HG02642 (cell line): ENCODE measurements around the gene PAWR.
"Not testable (repeated sequence)": the region's sequence is repeated elsewhere in the genome, so short reads cannot be mapped to it uniquely, and the experiment has no call there.

Source experiments
- ATAC-seq: cut with Tn5 transposase; IDR thresholded peaks from one replicate; pipeline ENCODE4 v1.9.1; 2021; ENCODE audit warnings: mild to moderate bottlenecking; ENCODE audit not compliant: unreplicated experiment, poor library complexity

Gene PAWR

DNA sequence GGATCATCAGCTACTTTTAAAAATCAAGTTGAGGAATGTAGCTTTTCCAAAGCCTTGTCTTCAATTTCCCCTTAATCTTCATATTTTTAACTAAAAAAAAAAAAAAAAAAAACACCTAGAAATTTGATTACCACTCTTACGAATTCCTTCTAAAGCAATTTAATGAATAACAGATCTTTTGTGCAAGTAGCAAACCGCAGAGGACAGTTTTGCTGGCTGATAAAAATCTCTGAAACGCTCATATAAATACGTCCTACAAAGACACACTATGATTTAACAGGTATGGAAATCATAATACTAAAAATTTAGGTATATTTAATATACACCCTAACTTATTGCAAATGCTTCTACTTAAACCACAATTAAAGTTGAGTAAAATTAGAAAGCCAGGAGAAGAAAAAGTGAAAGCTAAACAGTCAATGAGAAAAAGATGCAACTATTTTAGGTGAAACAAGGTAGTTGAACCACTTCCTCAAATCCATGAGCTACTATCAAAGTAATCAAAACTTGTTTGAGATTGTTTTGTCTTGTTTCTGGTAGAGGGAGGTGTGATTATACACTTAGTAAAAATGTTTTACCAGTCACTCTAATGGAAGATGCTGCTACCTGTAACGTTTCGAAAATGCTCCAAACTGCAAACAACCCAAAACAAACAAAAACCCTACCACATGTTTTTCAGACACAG, 2.2 kb downstream of the PAWR start:
- no peak for ATAC-seq

DNA sequence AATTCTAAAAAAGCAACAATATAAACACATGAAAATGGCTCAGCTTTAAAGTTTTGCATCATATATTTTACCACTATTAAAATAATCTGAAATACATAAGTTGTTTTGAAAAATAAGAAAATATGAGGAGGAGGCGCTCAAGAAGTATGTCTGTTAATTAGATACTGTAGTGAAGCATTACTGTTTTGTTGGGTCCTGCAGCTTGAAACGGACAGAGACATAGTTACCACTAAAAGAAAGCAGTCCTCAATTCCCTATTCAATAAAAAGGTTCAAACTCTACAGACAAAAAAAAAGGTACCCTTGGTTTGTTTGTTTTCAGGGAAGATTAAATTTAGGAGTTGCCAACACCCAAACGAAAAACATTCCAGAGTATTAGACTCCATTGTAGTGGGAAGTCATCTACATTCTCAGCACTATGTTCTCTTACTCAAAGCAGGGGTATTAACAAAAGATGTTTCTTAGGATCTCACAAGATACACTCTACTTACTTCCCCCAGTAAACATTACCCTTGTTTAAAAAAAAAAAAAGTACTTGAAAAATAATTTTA, 3.0 kb downstream of the PAWR start:
- ATAC-seq, result no peak

DNA sequence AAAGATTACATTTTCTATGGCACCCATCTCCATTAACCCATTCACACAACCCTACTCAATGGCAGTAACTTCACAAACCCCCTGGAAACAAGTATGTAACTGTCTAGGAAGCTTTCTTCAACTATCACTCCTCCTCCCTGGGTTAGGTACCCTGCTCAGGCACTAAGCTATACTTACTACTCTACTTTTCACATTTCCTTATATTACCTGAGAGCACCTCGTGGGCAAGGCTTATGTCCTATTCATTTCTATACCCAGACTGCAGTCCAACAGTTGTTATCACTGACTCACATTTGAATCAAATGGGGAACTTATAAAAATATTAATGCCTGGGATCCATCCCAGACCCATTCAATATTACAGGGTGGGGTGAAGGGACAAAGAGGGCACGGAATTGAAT, 4.6 kb downstream of the PAWR start:
- no peak for ATAC-seq

DNA sequence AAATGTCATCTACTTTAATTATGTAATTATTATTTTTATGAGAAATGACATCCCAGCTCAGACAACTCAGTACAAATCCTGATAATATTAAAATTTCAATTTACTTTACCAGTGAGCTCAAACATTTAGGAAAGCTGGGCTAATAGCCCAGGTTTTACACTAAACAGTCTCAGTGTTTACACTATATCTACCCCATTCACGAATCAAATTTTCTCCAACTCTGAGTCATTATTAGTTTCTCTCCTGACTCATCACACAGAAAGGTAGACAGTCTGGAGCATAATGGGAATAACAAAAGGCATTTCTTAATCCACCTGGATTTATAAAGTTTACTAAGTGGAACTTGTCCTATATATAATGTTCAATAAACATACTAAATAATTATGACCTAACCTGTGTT, 5.7 kb downstream of the PAWR start:
- no peak for ATAC-seq

DNA sequence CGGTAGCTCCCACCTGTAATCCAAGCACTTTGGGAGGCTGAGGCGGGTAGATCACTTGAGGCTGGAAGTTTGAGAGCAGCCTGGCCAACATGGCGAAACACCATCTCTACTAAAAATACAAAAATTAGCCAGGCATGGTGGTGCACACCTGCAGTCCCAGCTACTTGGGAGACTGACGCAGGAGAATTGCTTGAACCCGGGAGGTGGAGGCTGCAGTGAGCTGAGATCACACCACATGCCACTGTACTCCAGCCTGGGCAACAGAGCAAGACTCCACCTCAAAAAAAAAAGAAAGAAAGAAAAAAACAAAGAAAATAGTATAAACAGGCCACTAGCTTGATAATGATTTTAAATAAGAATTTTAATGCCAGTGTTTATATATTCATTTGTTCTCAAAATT, 6.4 kb downstream of the PAWR start:
- not testable (repeated sequence) for ATAC-seq

DNA sequence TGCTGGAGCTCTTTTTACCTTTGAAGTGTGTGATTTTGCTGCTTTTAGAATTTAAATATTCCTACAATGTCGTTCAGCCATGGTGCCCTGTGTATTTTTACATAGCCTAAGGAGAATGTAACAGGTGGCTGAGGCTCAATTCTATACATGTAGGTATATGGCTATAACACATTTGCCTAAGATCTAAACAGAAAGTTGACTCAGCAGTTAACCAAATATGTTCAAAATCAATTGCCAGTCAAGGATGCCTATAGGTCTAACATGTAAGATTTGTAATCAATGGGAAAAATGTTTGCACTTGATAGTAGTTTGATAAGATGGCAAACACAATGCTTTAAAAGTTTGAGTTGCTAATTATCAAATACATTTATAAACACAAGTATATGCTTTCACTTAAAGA, 8.2 kb downstream of the PAWR start:
- no peak for ATAC-seq

DNA sequence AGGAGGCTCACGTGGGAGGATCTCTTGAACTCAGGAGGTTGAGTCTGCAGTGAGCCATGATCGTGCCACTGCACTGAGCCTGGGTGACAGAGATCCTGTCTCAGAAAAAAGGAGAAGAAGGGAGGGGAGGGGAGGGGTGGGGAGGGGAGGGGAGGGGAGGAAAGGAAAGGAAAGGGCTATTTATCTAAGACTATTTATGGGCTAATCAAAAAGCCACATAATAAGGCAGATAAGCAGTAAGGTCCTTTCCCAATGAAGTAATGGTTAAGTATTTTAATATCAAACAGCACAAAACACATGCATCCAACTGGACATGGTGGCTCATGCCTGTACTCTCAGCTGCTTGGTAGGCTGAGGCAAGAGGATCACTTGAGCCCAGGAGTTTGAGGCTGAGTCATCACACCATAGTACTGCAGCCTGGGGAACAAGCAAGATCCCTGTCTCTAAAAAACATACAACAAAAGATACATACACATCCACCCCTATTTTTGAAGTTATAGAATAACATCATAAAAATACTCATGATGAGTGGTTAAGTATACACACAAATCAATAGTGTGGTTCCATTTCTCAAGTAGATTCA, 9.7 kb downstream of the PAWR start:
- no peak for ATAC-seq

DNA sequence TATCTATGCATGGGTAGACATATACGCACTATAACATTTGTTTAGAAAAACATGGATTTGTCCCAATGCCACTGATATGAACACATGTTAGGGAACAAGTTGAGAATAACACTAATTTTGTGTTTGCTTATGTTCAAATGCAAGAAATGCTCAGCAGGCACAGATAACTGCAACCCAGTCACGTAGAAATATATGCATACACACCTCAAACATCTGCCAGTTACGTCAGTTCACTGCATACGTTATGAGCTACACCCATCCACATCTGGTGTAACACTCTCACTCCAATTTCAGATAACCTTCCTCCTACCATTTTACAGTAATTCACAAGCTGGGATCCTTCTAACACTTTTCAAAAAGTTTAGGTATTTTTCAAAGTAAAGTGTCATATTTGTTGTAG, 10.7 kb downstream of the PAWR start:
- no peak for ATAC-seq

DNA sequence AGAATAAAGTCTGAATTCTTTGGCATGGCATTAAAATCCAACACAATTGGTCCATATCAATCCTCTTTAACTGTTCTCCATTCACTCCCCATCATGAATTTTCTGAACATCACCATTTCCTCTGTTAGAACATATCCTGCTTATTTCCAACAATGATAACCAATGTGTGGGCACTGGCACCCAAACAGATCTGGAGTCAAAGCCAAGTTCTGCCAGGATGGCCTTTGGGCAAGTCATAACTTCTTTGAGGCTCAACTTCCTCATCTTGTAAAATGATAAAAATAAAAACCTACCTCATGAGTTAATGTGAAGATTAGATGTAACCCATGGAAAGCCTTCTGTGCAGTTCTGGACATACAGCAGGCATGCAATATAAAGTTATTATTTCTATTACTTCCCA, 12.5 kb downstream of the PAWR start:
- no peak for ATAC-seq

DNA sequence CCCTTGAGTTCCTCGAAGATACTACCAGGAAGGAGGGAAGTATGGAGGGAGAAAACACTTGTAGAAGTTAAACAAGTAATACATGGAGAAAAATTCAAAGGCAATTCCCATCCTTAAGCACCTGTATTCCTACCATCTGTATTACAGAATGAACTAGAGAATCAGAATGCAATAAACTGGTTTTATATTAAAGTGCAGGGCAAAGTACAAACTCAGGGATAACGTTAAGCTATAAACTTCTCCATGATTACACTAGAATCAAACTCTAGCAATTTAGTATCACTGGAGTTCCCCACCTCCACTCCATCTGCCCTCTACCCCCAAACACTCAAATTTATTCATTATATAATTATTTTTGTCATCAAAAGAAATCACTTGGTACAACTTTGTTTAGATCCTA, 13.1 kb downstream of the PAWR start:
- no peak for ATAC-seq

DNA sequence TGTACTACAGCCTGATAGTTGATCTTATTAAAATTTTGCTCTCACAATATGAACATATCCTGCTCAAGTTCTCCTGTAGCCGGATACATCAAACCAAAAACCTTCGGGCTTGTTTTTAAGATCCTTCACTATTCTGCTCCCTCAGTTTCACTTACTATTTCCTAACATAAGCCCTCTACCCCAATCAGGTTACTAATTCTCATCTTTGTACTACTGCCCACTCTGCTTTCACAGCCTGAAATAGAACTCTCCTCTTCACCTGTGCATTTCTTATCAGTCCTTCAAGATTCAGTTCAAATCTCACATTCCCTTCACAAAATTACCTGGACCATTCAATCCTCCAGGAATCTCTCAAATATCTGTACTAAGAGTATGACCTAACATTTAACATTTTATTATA, 14.2 kb downstream of the PAWR start:
- ATAC-seq, result no peak

DNA sequence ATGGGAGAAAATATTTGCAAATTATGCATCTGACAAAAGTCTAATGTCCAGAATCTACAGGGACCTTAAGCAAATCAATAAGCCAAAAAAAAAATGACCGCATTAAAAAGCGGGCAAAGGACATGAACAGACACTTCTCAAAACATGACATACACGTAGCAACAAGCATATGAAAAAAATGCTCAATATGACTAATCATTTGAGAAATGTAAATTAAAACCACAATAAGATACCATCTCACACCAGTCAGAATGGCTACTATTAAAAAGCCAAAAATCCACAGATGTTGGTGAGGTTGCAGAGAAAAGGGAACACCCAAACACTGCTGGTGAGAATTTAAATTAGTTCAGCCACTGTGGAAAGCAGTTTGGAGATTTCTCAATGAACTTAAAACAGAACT, 16.1 kb downstream of the PAWR start:
- no peak for ATAC-seq

DNA sequence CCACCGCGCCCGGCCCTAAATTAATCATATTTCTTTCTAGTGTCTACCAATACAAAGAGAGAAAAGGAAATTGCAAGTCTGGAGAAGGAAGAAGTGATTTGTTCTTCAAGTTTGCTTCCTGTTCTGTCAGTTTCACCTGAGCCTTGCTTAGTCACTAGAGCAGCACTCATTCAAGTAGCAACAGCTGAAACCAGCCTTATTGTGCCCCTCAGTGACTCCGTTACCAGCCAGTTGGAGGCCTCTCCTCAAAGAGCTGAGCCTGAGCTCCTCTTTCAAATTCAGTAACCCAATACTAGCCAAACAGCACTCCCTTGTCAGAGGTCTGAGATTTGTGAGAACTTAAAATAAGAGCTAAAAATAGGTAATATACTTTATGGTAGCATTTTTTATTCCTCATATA, 17.4 kb downstream of the PAWR start:
- no peak for ATAC-seq

DNA sequence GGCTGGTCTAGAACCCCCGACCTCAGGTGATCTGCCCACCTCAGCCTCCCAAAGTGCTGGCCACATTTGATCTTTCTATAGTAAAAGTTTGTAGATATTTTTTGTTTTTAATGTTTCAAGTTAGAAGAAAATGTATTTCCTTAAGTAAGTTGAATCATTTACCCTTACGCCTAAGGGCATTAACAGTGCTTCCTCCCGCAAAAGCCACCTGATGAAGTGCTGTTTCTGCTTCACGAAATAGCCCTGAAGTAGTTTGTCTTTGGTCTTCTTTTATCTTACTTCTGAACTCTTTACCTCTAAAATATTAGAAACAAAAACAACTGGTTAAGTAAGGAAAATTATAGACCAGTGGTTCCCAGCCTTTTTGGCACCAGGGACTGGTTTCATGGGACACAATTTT, 22.7 kb downstream of the PAWR start:
- ATAC-seq, result no peak

DNA sequence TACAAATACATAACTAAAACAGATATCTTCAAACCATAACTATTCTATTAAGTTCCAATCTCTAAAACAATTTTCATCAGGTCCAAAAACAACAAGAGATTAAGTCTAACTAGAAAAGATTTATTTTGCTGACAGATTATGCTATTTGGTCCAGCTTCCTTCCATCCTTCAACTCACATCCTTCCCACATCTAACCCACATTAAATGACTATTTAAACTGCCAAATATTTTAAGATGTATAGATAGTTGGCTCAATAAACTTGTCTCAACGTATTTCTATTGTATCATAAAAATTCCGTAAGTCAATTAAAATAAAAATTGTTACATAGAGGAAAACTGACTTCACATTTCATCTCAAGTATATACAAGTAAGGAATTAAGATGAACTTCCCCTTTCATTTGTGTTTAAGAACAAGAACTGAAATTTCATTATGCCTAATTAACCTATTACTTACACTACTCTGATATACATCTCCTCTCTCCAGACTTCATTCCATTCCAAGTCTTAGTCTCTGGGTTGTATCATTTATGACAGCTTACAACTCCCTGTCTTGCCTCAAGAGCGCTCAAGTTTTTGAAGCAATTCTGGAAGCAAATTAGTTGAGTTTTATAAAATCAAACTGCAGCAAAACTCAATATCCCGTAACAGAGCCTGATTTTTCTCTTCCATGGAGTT, 25.4 kb downstream of the PAWR start:
- no peak for ATAC-seq

DNA sequence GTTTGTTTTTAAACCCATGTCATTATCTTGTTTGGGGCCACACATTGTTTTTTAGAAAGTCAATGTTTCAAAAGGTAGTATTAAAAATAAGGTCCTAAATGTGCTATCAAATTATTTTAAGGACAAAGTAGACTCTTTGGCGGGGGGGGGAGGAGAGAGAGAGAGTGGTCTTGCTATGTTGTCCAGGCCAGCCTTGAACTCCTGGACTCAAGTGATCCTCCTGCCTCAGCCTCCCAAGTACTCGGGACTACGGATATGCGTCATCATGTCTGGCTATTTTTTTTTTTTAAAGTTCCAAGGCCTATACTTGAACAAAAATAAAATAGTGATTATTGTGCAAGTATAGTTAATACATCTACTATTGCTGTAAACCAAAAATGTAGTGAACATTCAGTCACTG, 26.2 kb downstream of the PAWR start:
- ATAC-seq, result no peak

DNA sequence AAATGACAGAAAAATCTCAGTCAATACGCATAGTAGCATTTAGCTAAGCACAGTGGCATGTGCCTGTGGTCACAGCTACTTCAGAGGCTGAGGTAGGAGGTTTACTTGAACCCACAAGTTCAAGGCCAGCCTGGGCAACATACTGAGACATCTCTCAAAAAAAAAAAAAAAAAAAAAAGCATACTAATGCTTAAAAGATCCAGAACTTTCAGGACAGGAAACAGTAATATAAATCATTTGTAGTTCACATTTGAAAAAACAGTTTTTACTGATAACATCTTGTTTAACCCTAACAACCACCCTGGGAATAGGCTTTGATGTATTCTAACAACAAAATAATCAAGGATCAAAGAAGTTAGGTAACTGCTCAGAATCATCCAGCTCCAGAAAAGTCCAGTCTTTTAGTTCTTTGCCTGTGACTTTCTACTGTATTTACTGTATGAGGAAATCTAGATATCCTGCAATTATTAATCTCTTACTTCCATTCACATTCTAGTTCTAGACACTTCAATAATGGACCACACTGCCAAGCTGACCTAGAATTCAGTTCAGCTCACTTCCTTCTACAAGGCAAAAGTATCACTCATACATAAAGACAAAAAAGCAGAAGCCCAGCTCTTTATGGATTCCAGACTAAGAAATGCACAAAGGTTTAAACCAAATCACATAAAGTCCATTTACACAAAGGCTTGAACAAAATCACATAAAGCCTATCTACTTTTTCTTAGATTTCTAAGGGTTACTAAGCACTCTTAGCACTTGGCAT, 28.5 kb downstream of the PAWR start:
- no peak for ATAC-seq

DNA sequence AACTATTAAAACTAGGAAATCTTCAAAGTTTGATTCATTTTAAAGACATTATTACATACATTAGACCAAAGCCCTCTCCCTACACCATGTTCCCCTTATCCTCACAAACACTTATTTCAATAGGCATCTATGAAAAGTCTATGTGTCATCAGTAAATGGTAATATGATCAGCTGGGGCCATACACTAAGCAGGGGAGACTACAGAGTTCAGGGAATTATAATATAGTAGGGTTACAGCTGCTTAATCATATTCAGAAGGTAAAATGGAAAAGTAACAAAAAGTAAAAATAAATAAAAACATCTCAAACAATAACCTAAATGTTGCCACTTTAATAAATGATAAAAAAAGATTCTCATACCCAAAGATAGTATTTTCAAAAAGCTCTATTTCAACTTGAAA, 29.1 kb downstream of the PAWR start:
- no peak for ATAC-seq

DNA sequence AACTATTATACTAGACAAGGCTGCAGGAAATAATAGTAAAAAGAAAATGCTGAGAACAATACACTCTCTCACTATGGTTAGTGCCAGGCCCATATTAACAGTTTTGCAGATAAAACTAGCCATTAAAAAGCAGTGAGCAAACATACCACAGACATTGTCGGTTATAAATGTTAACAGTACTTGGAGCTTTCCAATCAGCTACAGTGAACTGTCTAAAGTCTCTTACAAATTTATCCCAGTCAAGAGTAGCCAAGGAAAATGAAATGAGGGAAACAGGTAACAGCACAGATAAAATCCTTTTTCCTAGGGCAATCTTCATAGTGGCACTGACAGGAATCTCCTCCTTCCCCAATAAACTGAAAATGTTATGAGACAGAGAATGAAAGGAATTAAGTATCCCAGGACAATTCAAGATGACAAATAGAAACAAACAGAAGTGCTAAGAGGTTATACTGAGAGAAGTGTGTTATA, 30.8 kb downstream of the PAWR start:
- no peak for ATAC-seq

DNA sequence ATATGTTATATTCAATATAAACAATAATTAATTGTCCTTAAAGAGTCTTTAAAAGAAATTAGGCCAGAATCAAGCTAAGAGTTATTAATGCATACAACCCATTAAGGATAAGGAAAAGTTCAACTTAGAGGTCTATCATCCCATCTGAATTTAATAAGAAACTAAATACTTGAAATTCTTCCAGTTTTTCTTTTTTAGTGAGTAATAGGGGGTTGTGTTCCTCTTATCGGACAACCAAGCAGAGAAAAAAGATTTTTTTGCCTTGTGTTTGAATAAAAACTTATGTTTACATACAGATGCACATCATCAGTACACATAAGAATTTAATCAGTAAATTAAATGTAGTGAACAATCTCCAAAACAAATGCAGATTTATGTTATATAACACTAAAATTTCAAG, 32.5 kb downstream of the PAWR start:
- no peak for ATAC-seq

DNA sequence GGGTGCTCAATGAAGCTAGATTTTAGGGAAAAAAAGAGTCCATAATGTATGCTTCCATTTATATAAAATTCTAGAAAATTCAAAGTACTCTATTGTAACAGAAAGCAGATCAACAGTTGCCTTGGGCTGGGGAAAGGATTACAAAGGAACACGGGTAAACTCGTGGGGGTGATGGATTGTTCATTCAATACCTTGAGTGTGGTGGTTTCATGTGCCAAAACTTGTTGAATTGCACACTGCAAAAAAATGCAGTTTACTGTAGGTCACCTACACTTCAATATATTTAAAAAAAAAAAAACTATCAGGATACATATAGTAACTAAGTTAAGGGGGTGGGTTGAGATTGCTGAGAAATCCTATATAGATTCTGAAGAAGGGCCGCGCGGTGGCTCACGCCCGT, 33.6 kb downstream of the PAWR start:
- no peak for ATAC-seq
